Neuron (in vitro differentiated cells): ENCODE measurements around the gene CDK15.

ENCODE experiments used
- H2AFZ ChIP-seq: one replicate; pipeline ENCODE4 v1.6.1; 2013; ENCODE audit warnings: low read depth, mild to moderate bottlenecking, inconsistent platforms, low read length, moderate library complexity
- H3K27me3 ChIP-seq: one replicate; pipeline ENCODE4 v1.6.1; 2013; ENCODE audit warnings: low read length; ENCODE audit not compliant: insufficient read depth
- H3K36me3 ChIP-seq: one replicate; pipeline ENCODE4 v1.6.1; 2013; ENCODE audit warnings: low read length; ENCODE audit not compliant: insufficient read depth
- H3K4me1 ChIP-seq: one replicate; pipeline ENCODE4 v1.6.1; 2013; ENCODE audit warnings: low read length; ENCODE audit not compliant: insufficient read depth
- H3K4me3 ChIP-seq: 2 replicates; pipeline ENCODE4 v1.5.1; 2013; ENCODE audit warnings: mild to moderate bottlenecking, low read length, moderate library complexity
- H3K9me3 ChIP-seq: one replicate; pipeline ENCODE4 v1.6.1; 2013; ENCODE audit warnings: low read length

Gene CDK15

GRCh38 chr2:201918616-201919307 is 112.4 kb downstream of the CDK15 start:
- Histone ChIP-seq H3K27me3 (peaks cover 3% of the 10 kb centered on the region), H3K4me1 (no peaks in the 10 kb centered on the region), H2AFZ (no peak overlapping the region), H3K36me3 (no peaks in the 10 kb centered on the region), H3K9me3 (no peaks in the 10 kb centered on the region), H3K4me3 (no peak overlapping the region)

- Histone ChIP-seq H3K27me3 (peaks cover 3% of the 10 kb centered on the region), H3K4me3 (no peak overlapping the region), H2AFZ (no peak overlapping the region), H3K36me3 (no peaks in the 10 kb centered on the region), H3K4me1 (no peaks in the 10 kb centered on the region), H3K9me3 (no peaks in the 10 kb centered on the region)
Measured at GRCh38 chr2:201919308-201919634, 112.9 kb downstream of the CDK15 start.

- no peak overlapping the region for H3K4me3 ChIP-seq
- H2AFZ ChIP-seq, result no peak overlapping the region
- H3K27me3 ChIP-seq, result peaks cover 3% of the 10 kb centered on the region
- H3K9me3 ChIP-seq, result no peaks in the 10 kb centered on the region
- no peaks in the 10 kb centered on the region for H3K4me1 ChIP-seq
- no peaks in the 10 kb centered on the region for H3K36me3 ChIP-seq
Measured at GRCh38 chr2:201923436-201924328, 117.3 kb downstream of the CDK15 start.

GRCh38 chr2:201924453-201924852 is 118.1 kb downstream of the CDK15 start:
- H3K9me3 ChIP-seq, result no peaks in the 10 kb centered on the region
- H3K4me3 ChIP-seq, result no peak overlapping the region
- no peaks in the 10 kb centered on the region for H3K4me1 ChIP-seq
- H2AFZ ChIP-seq, result no peak overlapping the region
- H3K36me3 ChIP-seq, result no peaks in the 10 kb centered on the region
- peaks cover 7% of the 10 kb centered on the region for H3K27me3 ChIP-seq

- H2AFZ ChIP-seq, result no peak overlapping the region
- H3K9me3 ChIP-seq, result no peaks in the 10 kb centered on the region
- H3K4me3 ChIP-seq, result no peak overlapping the region
- no peaks in the 10 kb centered on the region for H3K4me1 ChIP-seq
- no peaks in the 10 kb centered on the region for H3K36me3 ChIP-seq
- peaks cover 7% of the 10 kb centered on the region for H3K27me3 ChIP-seq
Measured at GRCh38 chr2:201925056-201925455, 118.7 kb downstream of the CDK15 start.

GRCh38 chr2:201926067-201926466 is 119.7 kb downstream of the CDK15 start:
- Histone ChIP-seq H3K27me3 (peaks cover 9% of the 10 kb centered on the region), H2AFZ (no peak overlapping the region), H3K9me3 (no peaks in the 10 kb centered on the region), H3K4me1 (no peaks in the 10 kb centered on the region), H3K4me3 (no peak overlapping the region), H3K36me3 (no peaks in the 10 kb centered on the region)

- Histone ChIP-seq H3K9me3 (no peaks in the 10 kb centered on the region), H3K4me1 (peaks cover 15% of the 10 kb centered on the region), H3K4me3 (no peak overlapping the region), H2AFZ (no peak overlapping the region), H3K27me3 (peaks cover 11% of the 10 kb centered on the region), H3K36me3 (no peaks in the 10 kb centered on the region)
Measured at GRCh38 chr2:201928363-201928762, 122.0 kb downstream of the CDK15 start.

GRCh38 chr2:201929281-201930026 is 123.1 kb downstream of the CDK15 start:
- H3K27me3 ChIP-seq, result peaks cover 11% of the 10 kb centered on the region
- no peak overlapping the region for H3K4me3 ChIP-seq
- H3K36me3 ChIP-seq, result no peaks in the 10 kb centered on the region
- no peaks in the 10 kb centered on the region for H3K9me3 ChIP-seq
- H2AFZ ChIP-seq, result no peak overlapping the region
- H3K4me1 ChIP-seq, result peaks cover 26% of the 10 kb centered on the region

GRCh38 chr2:201930043-201930442 is 123.7 kb downstream of the CDK15 start:
- Histone ChIP-seq H3K27me3 (peaks cover 11% of the 10 kb centered on the region), H3K4me3 (no peak overlapping the region), H3K4me1 (peaks cover 26% of the 10 kb centered on the region), H2AFZ (no peak overlapping the region), H3K9me3 (no peaks in the 10 kb centered on the region), H3K36me3 (no peaks in the 10 kb centered on the region)

GRCh38 chr2:201930831-201931230 is 124.5 kb downstream of the CDK15 start:
- peaks cover 26% of the 10 kb centered on the region for H3K4me1 ChIP-seq
- no peaks in the 10 kb centered on the region for H3K36me3 ChIP-seq

GRCh38 chr2:201931475-201931874 is 125.1 kb downstream of the CDK15 start:
- Histone ChIP-seq H3K27me3 (peaks cover 11% of the 10 kb centered on the region), H3K4me3 (no peak overlapping the region), H3K36me3 (no peaks in the 10 kb centered on the region), H3K4me1 (peaks cover 26% of the 10 kb centered on the region), H2AFZ (no peak overlapping the region), H3K9me3 (no peaks in the 10 kb centered on the region)

More at GRCh38 chr2:201930831-201931230, 124.5 kb downstream of the CDK15 start:
- Histone ChIP-seq H3K27me3 (peaks cover 11% of the 10 kb centered on the region), H3K9me3 (no peaks in the 10 kb centered on the region), H3K4me3 (no peak overlapping the region), H2AFZ (no peak overlapping the region)

- H3K27me3 ChIP-seq, result peaks cover 11% of the 10 kb centered on the region
- H3K36me3 ChIP-seq, result no peaks in the 10 kb centered on the region
- H3K9me3 ChIP-seq, result no peaks in the 10 kb centered on the region
- H3K4me3 ChIP-seq, result no peak overlapping the region
- no peak overlapping the region for H2AFZ ChIP-seq
- H3K4me1 ChIP-seq, result peaks cover 26% of the 10 kb centered on the region
Measured at GRCh38 chr2:201931951-201932350, 125.6 kb downstream of the CDK15 start.

GRCh38 chr2:201932511-201932910 is 126.2 kb downstream of the CDK15 start:
- Histone ChIP-seq H3K27me3 (peaks cover 11% of the 10 kb centered on the region), H3K4me3 (no peak overlapping the region)

More at GRCh38 chr2:201932511-201932910, 126.2 kb downstream of the CDK15 start:
- peaks cover 26% of the 10 kb centered on the region for H3K4me1 ChIP-seq
- H3K36me3 ChIP-seq, result no peaks in the 10 kb centered on the region
- no peaks in the 10 kb centered on the region for H3K9me3 ChIP-seq
- no peak overlapping the region for H2AFZ ChIP-seq
